NB4 (cell line): Measurements from ENCODE around the gene TECTA.

Experiments
- DNase-seq: peaks from one replicate; pipeline ENCODE4 v3.0.0; 2010; ENCODE audit warnings: low read depth
- H3K4me3 ChIP-seq: one replicate; pipeline ENCODE4 v1.5.1; 2011; ENCODE audit warnings: mild to moderate bottlenecking, low read depth, low read length, moderate library complexity
- MYC ChIP-seq: IDR thresholded peaks from 2 replicates; pipeline ENCODE4 v1.6.1; 2011; ENCODE audit warnings: low read depth, low read length
- POLR2A ChIP-seq: IDR thresholded peaks from 2 replicates; pipeline ENCODE4 v1.6.1; 2011; ENCODE audit warnings: mild to moderate bottlenecking; ENCODE audit not compliant: insufficient read length; ENCODE audit errors: extremely low read depth
- TF ChIP-seq, protein P1 (sequence below): IDR thresholded peaks from one replicate; pipeline ENCODE4 v1.5.1; 2012; ENCODE audit warnings: low read depth, low read length
- TF ChIP-seq, protein P2 (sequence below): IDR thresholded peaks from 2 replicates; pipeline ENCODE4 v1.6.1; 2011; ENCODE audit warnings: low read depth, low read length

TECTA gene

DNA sequence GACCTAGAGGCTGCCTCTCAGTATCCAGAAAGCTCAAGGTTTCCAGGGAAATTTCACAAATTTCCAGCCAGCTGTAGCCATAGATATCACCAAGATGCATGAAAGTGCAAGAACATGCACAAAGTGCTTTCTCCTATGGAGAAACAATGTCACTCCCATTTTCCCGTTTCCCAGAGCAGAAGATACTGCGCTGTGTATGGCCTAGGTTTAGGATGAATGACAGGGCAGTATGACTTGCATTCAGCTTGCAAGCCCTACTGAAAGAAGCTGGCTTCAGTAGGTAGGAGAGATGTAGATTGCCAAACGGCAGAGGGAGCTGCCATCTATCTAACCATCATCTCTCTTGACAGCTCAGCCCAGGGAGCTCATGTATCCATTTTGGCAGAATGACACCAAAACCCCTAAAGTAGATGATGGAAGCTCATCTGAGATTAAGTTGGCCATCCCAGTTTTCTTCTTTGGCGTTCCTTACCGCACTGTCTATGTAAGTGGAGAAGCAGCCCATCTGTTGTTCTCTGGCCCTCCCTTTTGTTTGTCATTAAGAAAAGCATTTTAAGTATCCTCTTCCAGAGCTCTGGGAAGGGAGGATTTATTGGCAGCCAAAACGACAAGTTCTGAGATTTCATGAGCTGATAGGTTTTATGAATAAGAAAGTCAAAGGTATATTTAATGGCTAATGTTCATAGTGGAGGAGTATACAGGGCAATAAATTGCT, 4.6 kb downstream of the TECTA start:
- DNase-seq, result peak; percentile 17
- no peak for TF ChIP-seq POLR2A
- TF ChIP-seq, protein P1, sequence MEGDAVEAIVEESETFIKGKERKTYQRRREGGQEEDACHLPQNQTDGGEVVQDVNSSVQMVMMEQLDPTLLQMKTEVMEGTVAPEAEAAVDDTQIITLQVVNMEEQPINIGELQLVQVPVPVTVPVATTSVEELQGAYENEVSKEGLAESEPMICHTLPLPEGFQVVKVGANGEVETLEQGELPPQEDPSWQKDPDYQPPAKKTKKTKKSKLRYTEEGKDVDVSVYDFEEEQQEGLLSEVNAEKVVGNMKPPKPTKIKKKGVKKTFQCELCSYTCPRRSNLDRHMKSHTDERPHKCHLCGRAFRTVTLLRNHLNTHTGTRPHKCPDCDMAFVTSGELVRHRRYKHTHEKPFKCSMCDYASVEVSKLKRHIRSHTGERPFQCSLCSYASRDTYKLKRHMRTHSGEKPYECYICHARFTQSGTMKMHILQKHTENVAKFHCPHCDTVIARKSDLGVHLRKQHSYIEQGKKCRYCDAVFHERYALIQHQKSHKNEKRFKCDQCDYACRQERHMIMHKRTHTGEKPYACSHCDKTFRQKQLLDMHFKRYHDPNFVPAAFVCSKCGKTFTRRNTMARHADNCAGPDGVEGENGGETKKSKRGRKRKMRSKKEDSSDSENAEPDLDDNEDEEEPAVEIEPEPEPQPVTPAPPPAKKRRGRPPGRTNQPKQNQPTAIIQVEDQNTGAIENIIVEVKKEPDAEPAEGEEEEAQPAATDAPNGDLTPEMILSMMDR, result no peak
- no peak for TF ChIP-seq MYC
- TF ChIP-seq, protein P2, sequence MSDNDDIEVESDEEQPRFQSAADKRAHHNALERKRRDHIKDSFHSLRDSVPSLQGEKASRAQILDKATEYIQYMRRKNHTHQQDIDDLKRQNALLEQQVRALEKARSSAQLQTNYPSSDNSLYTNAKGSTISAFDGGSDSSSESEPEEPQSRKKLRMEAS, result no peak
- no peak overlapping the region for H3K4me3 ChIP-seq

DNA sequence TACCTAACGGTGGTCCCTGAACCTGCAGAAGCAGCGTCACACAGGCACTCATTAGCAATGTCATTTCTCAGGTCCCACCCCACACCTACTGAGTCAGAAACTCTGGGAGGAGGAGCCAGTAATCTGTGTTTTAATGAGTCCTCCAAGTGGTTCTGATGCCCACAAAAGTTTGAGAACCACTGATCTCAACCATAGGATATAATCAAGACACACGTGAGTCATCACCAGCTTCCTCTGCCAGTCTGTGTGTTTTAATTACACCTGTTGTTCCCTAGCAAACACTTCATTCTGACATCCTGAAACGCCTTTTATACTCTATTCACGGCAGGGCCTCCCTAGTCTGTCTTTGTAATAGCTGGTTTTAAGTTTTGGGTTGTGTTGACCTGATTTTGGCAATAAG, 5.8 kb downstream of the TECTA start:
- TF ChIP-seq, protein P2, result no peak
- TF ChIP-seq, protein P1, result no peak
- no peak for TF ChIP-seq MYC
- no peak for TF ChIP-seq POLR2A
- no peak overlapping the region for H3K4me3 ChIP-seq
- no peak for DNase-seq

DNA sequence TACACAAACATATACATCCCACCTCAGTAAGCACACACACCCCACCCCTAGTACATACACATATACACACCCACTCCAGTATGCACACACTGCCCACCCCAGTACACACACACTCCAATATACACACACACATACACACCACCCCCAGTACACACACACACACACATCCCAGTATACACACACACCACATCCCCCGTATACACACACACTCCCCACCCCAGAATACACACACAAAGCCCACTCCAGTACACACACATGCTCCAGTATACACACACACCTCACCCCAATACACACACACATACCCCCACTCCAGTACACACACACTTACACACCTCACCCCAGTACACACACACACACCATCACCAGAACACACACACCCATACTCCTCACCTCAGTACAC, 7.4 kb downstream of the TECTA start:
- DNase-seq, result no peak
- H3K4me3 ChIP-seq, result no peak overlapping the region
- TF ChIP-seq, protein P2, result no peak
- TF ChIP-seq POLR2A, result no peak
- TF ChIP-seq, protein P1, result no peak

DNA sequence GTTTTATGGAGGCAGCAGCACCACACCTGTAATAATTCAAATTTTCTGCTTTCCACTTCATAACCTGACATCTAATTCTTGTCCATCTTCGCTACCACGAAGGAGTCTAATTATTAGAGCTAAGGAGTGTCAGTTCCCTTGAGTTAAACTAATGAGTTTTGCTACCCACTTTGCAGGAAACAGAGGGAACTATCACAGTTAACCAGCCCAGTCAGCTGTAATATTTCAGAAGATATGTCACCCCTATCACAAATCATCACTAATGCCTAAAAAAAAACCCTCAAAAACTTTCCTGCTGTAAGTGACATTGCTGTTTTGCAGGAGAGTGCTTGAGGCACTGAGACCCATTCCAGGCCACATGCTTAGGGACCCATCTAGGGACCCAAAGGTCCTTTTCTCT, 8.4 kb downstream of the TECTA start:
- no peak for DNase-seq
- TF ChIP-seq POLR2A, result no peak
- TF ChIP-seq MYC, result no peak
- TF ChIP-seq, protein P1, result no peak
- TF ChIP-seq, protein P2, result no peak
- no peak overlapping the region for H3K4me3 ChIP-seq

DNA sequence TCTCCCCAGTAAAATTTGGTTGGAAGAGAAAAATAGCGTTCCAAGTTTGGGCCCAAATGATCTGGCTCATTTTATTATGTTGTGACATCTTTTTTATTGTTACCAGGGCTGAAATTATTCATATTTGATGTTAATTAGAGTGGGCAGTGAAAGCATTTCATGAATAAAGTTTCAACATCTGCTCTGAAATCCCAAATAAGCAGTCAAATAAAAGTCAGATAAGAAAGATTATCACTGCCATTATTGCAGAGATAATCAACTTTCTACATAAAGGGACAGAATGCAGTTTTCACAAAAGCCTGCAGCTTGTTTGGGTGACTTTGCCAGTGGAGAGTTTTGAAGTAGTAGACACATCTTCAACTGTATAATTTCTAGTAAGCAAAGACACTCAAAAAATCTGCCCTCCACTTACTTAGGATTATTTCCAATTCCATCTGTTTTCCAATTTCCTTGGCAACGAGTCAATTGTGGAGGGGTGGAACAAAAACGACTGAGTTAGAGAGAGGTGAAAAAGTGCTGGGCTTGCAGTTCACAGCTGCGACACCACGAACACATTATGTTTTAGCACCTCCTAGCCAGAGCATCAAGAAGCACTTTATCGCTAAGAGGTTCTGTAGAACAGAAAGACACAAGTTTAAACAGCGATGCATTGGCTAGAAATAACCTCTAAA, 9.0 kb downstream of the TECTA start:
- TF ChIP-seq POLR2A (no peak), MYC (no peak)
- TF ChIP-seq, protein P1, result no peak
- TF ChIP-seq, protein P2, result no peak

More for the DNA sequence above, 9.0 kb downstream of the TECTA start:
- no peak for DNase-seq
- no peak overlapping the region for H3K4me3 ChIP-seq
